GM13977 (cell line): ENCODE results near the gene GTF3A.

Experiments used
- DNase-seq: peaks from one replicate; pipeline ENCODE4 v3.0.0; 2012; ENCODE audit warnings: low spot score
- in situ Hi-C: fragments of 300-500 bp; cut with MboI; formaldehyde crosslinking; loops from one replicate; pipeline ENCODE4 v1.12.0; 2022; ENCODE audit warnings: low sequenced_read_pairs, low pct_unique_long_range_greater_than_20kb, mixed read lengths, inconsistent platforms; ENCODE audit not compliant: unreplicated experiment
- TF ChIP-seq, protein P1 (sequence below): IDR thresholded peaks from 2 replicates; pipeline ENCODE4 v1.5.1; 2012; ENCODE audit warnings: mild to moderate bottlenecking, control low read depth; ENCODE audit not compliant: insufficient read depth; ENCODE audit errors: extremely low read depth, missing control alignments

Gene GTF3A

DNA sequence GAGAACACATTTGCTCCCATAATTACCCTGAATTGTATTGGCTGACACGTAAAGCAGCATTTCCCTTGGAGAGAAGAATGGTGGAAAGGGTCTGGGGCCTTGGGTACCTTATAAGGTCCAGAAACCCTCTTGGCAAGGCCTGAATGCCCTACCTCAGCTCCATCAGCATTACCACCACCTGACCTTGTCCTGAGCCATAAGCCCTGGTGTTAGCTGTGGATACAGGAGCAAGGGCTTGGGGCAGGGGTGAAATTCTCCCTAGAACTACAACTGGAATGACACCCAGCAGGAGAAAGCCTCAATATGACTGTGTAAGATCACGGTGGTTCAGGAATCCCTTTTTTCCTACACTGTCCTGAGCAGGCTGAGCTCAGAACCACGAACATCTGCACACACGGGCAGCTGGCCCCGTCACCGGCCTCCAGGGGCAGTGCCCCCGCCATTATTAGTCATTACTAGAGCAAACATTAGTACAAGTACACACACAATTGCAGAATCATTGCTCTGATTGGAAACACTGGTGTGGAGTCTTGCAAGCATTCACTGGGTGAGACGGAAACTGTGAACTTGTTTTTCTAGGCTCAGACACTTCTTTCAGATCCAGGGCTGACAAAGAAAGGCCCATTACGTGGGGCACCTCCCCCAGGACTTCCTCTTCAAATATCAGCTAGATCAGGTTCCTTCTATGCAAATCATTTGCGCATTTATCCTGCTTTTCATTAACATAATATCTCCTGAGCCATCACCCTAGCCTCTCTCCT lies 52.7 kb downstream of the GTF3A start:
- peak; percentile 43 for DNase-seq
- in situ Hi-C loops: no loop called here
- TF ChIP-seq, protein P1, sequence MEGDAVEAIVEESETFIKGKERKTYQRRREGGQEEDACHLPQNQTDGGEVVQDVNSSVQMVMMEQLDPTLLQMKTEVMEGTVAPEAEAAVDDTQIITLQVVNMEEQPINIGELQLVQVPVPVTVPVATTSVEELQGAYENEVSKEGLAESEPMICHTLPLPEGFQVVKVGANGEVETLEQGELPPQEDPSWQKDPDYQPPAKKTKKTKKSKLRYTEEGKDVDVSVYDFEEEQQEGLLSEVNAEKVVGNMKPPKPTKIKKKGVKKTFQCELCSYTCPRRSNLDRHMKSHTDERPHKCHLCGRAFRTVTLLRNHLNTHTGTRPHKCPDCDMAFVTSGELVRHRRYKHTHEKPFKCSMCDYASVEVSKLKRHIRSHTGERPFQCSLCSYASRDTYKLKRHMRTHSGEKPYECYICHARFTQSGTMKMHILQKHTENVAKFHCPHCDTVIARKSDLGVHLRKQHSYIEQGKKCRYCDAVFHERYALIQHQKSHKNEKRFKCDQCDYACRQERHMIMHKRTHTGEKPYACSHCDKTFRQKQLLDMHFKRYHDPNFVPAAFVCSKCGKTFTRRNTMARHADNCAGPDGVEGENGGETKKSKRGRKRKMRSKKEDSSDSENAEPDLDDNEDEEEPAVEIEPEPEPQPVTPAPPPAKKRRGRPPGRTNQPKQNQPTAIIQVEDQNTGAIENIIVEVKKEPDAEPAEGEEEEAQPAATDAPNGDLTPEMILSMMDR: no peak

DNA sequence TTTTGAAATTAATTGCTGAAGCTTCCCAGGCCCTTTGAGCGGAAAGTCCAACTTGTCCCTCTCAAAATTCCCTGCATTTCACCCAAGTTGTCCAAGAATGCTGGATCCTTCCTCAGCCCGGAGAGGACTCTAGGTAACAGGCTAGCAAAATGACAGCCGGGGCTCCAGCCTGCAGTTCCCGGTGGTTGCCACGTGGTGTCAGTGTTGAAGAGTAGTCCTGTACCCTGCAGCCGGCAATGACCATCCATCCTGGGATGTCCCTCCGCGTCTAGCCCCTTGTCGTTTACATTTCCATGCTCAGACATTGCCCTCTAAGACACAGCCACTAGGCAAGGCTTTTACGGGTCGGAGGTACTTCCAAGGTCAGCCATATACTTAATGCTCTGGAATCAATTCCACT lies 57.3 kb downstream of the GTF3A start:
- in situ Hi-C loops: no loop called here
- no peak for DNase-seq
- TF ChIP-seq, protein P1: peak; percentile 49

DNA sequence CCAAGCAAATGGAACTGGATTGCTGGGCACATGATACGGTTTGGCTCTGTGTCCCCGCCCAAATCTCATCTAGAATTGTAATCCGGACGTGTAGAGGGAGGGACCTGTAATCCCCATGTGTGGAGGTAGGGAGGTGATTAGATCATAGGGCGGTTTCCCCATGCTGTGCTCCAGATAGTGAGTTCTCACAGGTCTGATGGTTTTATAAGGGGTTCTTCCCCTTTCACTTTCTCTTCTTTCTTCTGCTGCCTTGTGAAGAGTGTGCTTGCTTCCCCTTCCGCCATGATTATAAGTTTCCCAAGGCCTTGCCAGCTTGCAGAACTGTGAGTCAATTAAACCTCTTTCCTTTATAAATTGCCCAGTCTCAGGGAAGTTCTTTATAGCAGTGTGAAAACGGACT lies 58.6 kb downstream of the GTF3A start:
- TF ChIP-seq, protein P1: no peak
- in situ Hi-C loops: no loop called here
- peak; percentile 43 for DNase-seq

DNA sequence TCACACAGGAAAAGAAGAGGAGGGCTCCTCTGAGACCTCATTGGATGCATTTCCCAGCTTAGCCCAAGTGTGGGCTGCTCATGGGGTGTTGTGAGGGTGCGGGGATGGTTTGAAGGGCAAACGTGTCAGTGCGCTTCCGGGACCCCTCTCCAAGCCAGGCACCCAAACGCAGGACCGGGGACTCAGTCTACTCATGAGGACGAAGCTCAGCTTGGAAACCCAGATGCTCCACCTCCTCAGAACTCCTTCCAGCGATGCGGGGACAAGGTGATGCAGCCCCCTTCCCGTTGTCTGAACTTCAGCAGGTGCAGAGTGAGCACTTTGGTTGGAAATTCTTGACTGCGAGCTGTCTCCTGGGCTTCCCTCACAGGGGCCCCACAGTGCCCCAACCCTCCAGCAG lies 59.0 kb downstream of the GTF3A start:
- in situ Hi-C loops: no loop called here
- TF ChIP-seq, protein P1: no peak
- DNase-seq: no peak
